ENCODE results near the gene FASTKD1. TPM values are rescaled to one million over a fixed set of nuclear protein-coding genes. Genes with fewer than 3 reads are reported as not detected.

Gene FASTKD1
- total and polyA plus RNA-seq, 3 experiments from 2014 or later = 16.4 to 55.7 (median 53.8) TPM

DNA sequence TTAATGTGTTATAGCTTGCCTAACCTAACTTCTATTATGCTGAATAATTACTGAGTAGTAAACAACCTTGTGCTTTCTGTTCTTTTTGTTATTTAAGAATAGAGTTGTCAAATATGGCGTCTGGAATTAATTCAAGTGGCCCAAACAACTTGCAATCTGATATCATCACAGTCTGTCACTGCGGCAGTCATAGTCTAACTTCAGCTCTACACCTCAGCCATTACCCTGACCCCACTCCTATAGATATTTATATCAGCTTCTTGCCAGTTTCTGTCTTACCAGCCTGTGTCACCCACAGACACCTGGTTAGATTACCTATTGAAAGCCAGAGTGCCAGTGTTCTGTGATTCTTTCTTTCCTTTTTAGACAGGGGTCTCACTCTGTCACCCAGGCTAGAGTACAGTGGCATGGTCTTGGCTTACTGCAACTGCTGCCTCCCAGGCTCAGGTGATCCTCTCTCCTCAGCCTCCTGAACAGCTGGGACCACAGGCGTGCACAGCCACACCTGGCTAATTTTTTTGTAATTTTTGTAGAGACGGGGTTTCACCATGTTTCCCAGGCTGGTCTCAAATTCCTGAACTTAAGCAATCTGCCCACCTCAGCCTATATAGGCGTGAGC, 78.2 kb downstream of the FASTKD1 start:
- H3K4me3 Mint-ChIP-seq = no peak overlapping the region
- ChIA-PET POLR2A (no interaction called here), CTCF (interaction anchor here (1.8 kb wide), 1 partner anchor 8 kb away, joined by 5 read pairs; no protein-coding TSS in a partner anchor)
- H3K9me3 ChIP-seq (ENCODE audit: low read length) = no peaks in the 10 kb centered on the region
- no peaks in the 10 kb centered on the region for H3K27me3 ChIP-seq (ENCODE audit: insufficient read depth, low read length, poor library complexity, severe bottlenecking)
- H3K27ac Mint-ChIP-seq = no peak overlapping the region
- DNase-seq = no peak
- no peaks in the 10 kb centered on the region for H3K9me3 Mint-ChIP-seq
- H3K36me3 Mint-ChIP-seq = peaks cover 2 to 15% (median 5%) of the 10 kb centered on the region in 3 donors
- H3K4me3 ChIP-seq (ENCODE audit: low read length) = no peak overlapping the region
- H3K4me1 Mint-ChIP-seq = no peaks in the 10 kb centered on the region
- no peaks in the 10 kb centered on the region for H3K4me1 ChIP-seq (ENCODE audit: insufficient read depth, low read length)
- no peaks in the 10 kb centered on the region for H3K27me3 Mint-ChIP-seq
- no peaks in the 10 kb centered on the region for H3K36me3 ChIP-seq (ENCODE audit: insufficient read depth, low read length)
- no peak overlapping the region for H3K27ac ChIP-seq (ENCODE audit: low read depth, low read length)

DNA sequence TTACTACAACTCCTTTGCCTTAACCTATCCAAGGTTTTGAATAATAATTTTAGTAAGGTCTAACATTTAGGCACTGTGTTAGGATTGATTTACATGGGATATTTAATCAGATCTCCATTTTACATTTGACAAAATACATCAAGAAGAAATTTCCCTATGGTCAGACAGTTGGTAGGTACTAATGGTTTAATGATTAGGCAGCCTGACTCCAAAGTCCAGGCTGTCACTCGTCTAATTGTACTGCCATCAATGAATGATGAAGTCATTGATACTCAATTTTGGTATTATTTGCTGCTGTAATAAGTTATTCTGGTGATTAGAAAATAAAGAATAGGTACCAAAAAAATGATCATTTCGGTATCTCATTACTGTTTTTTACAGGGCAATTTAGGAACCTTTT, 80.3 kb downstream of the FASTKD1 start:
- Histone ChIP-seq H3K4me3 (ENCODE audit: low read length) (no peak overlapping the region), H3K36me3 (ENCODE audit: insufficient read depth, low read length) (no peaks in the 10 kb centered on the region), H3K9me3 (ENCODE audit: low read length) (no peaks in the 10 kb centered on the region), H3K27ac (ENCODE audit: low read depth, low read length) (no peak overlapping the region), H3K27me3 (ENCODE audit: insufficient read depth, low read length, poor library complexity, severe bottlenecking) (no peaks in the 10 kb centered on the region), H3K4me1 (ENCODE audit: insufficient read depth, low read length) (no peaks in the 10 kb centered on the region)
- Mint-ChIP-seq H3K4me1 (no peaks in the 10 kb centered on the region), H3K4me3 (no peak overlapping the region), H3K36me3 (peaks cover 2 to 18% (median 5%) of the 10 kb centered on the region in 3 donors), H3K27ac (no peak overlapping the region), H3K27me3 (no peaks in the 10 kb centered on the region), H3K9me3 (no peaks in the 10 kb centered on the region)
- ChIA-PET CTCF (interaction anchor here (0.7 to 0.9 kb wide), 2 partner anchors 14 kb away, joined by 3 read pairs; partner anchors contain the start of gene BBS5), POLR2A (no interaction called here)
- DNase-seq = no peak

DNA sequence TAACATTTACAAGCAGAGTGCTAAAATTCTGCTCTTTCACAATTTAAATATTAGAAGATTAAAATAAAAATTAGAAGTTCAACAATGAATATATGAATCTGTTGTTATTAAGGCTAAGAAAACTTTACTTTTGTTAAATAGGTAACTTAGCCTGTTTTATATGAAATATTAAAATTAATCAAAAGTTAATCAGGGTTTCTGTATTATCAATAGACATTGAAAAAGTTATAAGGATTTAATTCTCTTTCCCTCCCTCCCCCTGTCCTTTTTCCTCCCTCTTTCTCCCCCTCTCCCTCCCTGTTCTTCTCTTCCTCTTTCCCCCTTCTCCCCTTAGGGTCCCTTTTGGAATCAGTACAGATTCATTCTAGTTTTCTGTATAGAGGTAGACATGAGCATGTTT, 82.3 kb downstream of the FASTKD1 start:
- no peaks in the 10 kb centered on the region for H3K27me3 ChIP-seq (ENCODE audit: insufficient read depth, low read length, poor library complexity, severe bottlenecking)
- Mint-ChIP-seq H3K27ac (no peak overlapping the region), H3K4me3 (no peak overlapping the region), H3K9me3 (no peaks in the 10 kb centered on the region), H3K4me1 (no peaks in the 10 kb centered on the region), H3K36me3 (peaks cover 2 to 19% (median 5%) of the 10 kb centered on the region in 3 donors), H3K27me3 (no peaks in the 10 kb centered on the region)
- no peaks in the 10 kb centered on the region for H3K9me3 ChIP-seq (ENCODE audit: low read length)
- CTCF ChIA-PET = no interaction called here
- DNase-seq = no peak
- no peaks in the 10 kb centered on the region for H3K4me1 ChIP-seq (ENCODE audit: insufficient read depth, low read length)
- POLR2A ChIA-PET = no interaction called here
- no peaks in the 10 kb centered on the region for H3K36me3 ChIP-seq (ENCODE audit: insufficient read depth, low read length)
- H3K27ac ChIP-seq (ENCODE audit: low read depth, low read length) = no peak overlapping the region
- no peak overlapping the region for H3K4me3 ChIP-seq (ENCODE audit: low read length)

DNA sequence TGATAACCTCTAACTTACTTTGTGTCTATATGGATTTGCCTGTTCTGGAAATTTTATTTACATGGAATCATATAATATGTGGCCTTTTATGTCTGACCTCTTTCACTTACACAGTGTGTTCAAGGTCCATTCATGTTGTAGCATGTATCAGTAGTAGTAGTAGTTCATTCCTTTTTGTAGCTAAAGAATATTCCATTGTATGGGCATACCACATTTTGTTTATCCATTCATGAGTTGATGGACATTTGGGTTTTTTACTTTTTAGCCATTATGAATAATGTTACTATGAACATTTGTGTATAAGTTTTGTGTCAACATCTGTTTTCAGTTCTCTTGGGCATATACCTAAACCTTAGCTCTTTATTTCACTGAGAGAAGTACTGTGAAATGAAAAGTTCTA, 82.8 kb downstream of the FASTKD1 start:
- no peak for DNase-seq
- CTCF ChIA-PET = no interaction called here
- Histone ChIP-seq H3K27ac (ENCODE audit: low read depth, low read length) (no peak overlapping the region), H3K9me3 (ENCODE audit: low read length) (no peaks in the 10 kb centered on the region), H3K27me3 (ENCODE audit: insufficient read depth, low read length, poor library complexity, severe bottlenecking) (no peaks in the 10 kb centered on the region), H3K36me3 (ENCODE audit: insufficient read depth, low read length) (no peaks in the 10 kb centered on the region), H3K4me3 (ENCODE audit: low read length) (no peak overlapping the region), H3K4me1 (ENCODE audit: insufficient read depth, low read length) (no peaks in the 10 kb centered on the region)
- Mint-ChIP-seq H3K9me3 (no peaks in the 10 kb centered on the region), H3K4me1 (no peaks in the 10 kb centered on the region), H3K27me3 (no peaks in the 10 kb centered on the region), H3K4me3 (no peak overlapping the region), H3K27ac (no peak overlapping the region), H3K36me3 (peaks cover 2 to 17% (median 5%) of the 10 kb centered on the region in 3 donors)
- POLR2A ChIA-PET = no interaction called here

DNA sequence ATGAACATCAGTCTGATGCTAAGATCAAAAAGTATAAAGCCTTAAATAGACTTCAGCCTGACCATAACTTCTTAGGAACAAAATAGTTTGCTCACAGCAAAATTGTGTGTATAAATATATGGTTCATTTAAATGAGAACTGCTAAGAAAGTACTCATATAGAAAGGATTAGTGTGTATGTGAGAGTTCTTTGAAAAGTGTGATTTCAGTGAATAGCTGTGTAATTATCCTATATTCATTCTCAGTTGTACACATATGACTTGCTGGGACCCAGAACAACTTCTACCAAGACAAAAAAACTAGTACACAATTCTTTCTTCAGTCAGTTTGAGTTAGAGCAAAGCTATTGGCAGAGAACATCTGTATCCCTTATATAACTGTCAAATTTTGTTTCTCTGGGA, 87.2 kb downstream of the FASTKD1 start:
- no peak for DNase-seq
- no peak overlapping the region for H3K4me3 ChIP-seq (ENCODE audit: low read length)
- CTCF ChIA-PET = interaction anchor here (1.5 kb wide), 1 partner anchor 10 kb away, joined by 5 read pairs; no protein-coding TSS in a partner anchor
- H3K27me3 Mint-ChIP-seq = peaks cover 0 to 2% of the 10 kb centered on the region in 2 donors
- no peaks in the 10 kb centered on the region for H3K36me3 ChIP-seq (ENCODE audit: insufficient read depth, low read length)
- H3K4me1 ChIP-seq (ENCODE audit: insufficient read depth, low read length) = no peaks in the 10 kb centered on the region
- no peak overlapping the region for H3K27ac ChIP-seq (ENCODE audit: low read depth, low read length)
- H3K9me3 ChIP-seq (ENCODE audit: low read length) = no peaks in the 10 kb centered on the region
- no peak overlapping the region for H3K4me3 Mint-ChIP-seq
- H3K27ac Mint-ChIP-seq = no peak overlapping the region
- POLR2A ChIA-PET = no interaction called here
- H3K9me3 Mint-ChIP-seq = no peaks in the 10 kb centered on the region
- H3K36me3 Mint-ChIP-seq = peaks cover 2 to 32% (median 5%) of the 10 kb centered on the region in 3 donors
- H3K4me1 Mint-ChIP-seq = peaks cover 0 to 2% (median 0%) of the 10 kb centered on the region in 3 donors
- no peaks in the 10 kb centered on the region for H3K27me3 ChIP-seq (ENCODE audit: insufficient read depth, low read length, poor library complexity, severe bottlenecking)

DNA sequence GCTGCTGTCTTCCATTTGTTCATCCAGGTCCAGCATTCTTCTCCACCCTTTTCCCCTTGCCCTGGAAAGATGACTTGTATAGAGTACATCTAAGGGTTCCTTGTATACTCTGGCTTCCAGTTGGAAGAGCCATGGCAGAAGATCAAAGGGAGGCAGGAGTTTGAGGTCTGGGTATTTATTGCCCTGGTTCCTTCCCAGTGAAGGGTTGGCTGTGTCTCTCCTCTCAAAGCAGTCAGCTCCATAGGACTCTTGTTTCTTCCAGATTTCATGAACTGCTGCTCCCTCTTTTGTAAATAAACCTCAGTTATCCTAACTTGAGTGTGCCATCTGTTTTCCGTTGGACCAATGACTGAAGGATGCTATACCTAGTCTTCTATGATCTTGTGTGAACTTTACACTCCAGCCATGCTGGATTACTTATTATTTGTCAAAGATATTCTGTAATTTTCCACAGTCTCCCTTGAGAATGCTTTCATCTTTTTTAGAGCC, 88.0 kb downstream of the FASTKD1 start:
- H3K27me3 ChIP-seq (ENCODE audit: insufficient read depth, low read length, poor library complexity, severe bottlenecking) = no peaks in the 10 kb centered on the region
- Mint-ChIP-seq H3K4me1 (peaks cover 3 to 7% (median 4%) of the 10 kb centered on the region in 3 donors), H3K9me3 (no peaks in the 10 kb centered on the region), H3K27me3 (peaks cover 0 to 2% of the 10 kb centered on the region in 2 donors), H3K36me3 (peaks cover 2 to 28% (median 3%) of the 10 kb centered on the region in 3 donors), H3K27ac (peak overlapping the region in 1 of 8 donors; percentile 10), H3K4me3 (peak overlapping the region in 1 of 7 donors; percentile 21)
- no peaks in the 10 kb centered on the region for H3K36me3 ChIP-seq (ENCODE audit: insufficient read depth, low read length)
- DNase-seq = no peak
- H3K4me1 ChIP-seq (ENCODE audit: insufficient read depth, low read length) = no peaks in the 10 kb centered on the region
- CTCF ChIA-PET = no interaction called here
- no peak overlapping the region for H3K27ac ChIP-seq (ENCODE audit: low read depth, low read length)
- H3K9me3 ChIP-seq (ENCODE audit: low read length) = no peaks in the 10 kb centered on the region
- POLR2A ChIA-PET = no interaction called here
- H3K4me3 ChIP-seq (ENCODE audit: low read length) = no peak overlapping the region

DNA sequence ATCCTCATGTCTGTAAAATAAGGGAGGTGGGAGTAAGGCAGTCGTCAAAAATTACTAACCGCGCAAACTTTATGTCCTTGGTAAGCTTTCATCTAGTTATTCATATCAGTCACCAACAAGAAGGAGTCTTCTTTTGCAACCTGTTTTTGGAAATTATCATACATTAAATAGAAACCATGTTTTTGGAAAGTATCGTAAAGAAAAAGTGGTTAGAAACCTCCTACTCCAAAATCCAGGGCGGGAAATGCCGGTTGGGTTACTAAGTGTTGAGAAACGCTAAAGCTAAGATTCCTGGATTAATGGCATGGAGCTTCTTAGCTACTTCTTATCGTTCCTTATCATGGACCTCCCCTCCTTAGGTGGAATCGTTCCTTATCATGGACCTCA, 93.6 kb downstream of the FASTKD1 start:
- Histone ChIP-seq H3K9me3 (ENCODE audit: low read length) (no peaks in the 10 kb centered on the region), H3K27me3 (ENCODE audit: insufficient read depth, low read length, poor library complexity, severe bottlenecking) (no peaks in the 10 kb centered on the region), H3K4me3 (ENCODE audit: low read length) (peak overlapping the region; percentile 75), H3K36me3 (ENCODE audit: insufficient read depth, low read length) (no peaks in the 10 kb centered on the region), H3K4me1 (ENCODE audit: insufficient read depth, low read length) (no peaks in the 10 kb centered on the region), H3K27ac (ENCODE audit: low read depth, low read length) (peak overlapping the region; percentile 43)
- ChIA-PET CTCF (interaction anchor here (0.9 to 2.2 kb wide), 4 partner anchors 9 to 93 kb away, joined by 3 to 12 read pairs (median 8); partner anchors contain the start of gene FASTKD1), POLR2A (interaction anchor here (1.6 kb wide), 1 partner anchor 11 kb away, joined by 5 read pairs; no protein-coding TSS in a partner anchor)
- peak overlapping the region in 4 of 8 donors; percentile 57 to 84 (median 78) for H3K27ac Mint-ChIP-seq
- peaks cover 0 to 2% of the 10 kb centered on the region in 2 donors for H3K27me3 Mint-ChIP-seq
- no peak for DNase-seq
- peaks cover 12 to 27% (median 24%) of the 10 kb centered on the region in 3 donors for H3K4me1 Mint-ChIP-seq
- H3K36me3 Mint-ChIP-seq = peaks cover 0 to 22% (median 0%) of the 10 kb centered on the region in 3 donors
- peak overlapping the region; percentile 81 to 95 (median 93) for H3K4me3 Mint-ChIP-seq
- no peaks in the 10 kb centered on the region for H3K9me3 Mint-ChIP-seq

Measured in CD8-positive, alpha-beta memory T cell (primary cell).